ENCODE data around the gene MTARC2.

GRCh38 chr1:220754918-220755295 is 6.8 kb downstream of the MTARC2 start:
- no peak for TF ChIP-seq RFX5 (IDR thresholded peaks at IDR 0.05)
- TF ChIP-seq MAZ (IDR thresholded peaks at IDR 0.05; ENCODE audit: borderline replicate concordance, low read depth, low read length): no peak
- TF ChIP-seq, protein P1, sequence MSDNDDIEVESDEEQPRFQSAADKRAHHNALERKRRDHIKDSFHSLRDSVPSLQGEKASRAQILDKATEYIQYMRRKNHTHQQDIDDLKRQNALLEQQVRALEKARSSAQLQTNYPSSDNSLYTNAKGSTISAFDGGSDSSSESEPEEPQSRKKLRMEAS (IDR thresholded peaks at IDR 0.05): no peak
- no peak for TF ChIP-seq ATOH8 (CRISPR knock-in tag; IDR thresholded peaks at IDR 0.05; ENCODE audit: low read depth)
- no peak for TF ChIP-seq CTCF (IDR thresholded peaks at IDR 0.05)
- TF ChIP-seq CEBPB (IDR thresholded peaks at IDR 0.05): no peak
- no peak for TF ChIP-seq RAD21 (conservative IDR thresholded peaks at IDR 0.05 in 1 of 2, IDR thresholded peaks at IDR 0.05 in 1 of 2)
- TF ChIP-seq HDAC2 (IDR thresholded peaks at IDR 0.05): no peak
